ENCODE results near the gene ITGB7.

The ITGB7 gene

GRCh38 chr12:53147181-53147580 is 59.9 kb downstream of the ITGB7 start:
- no peak overlapping the region for H3K4me2 ChIP-seq (ENCODE audit: low read depth, low read length)
- H3K9me2 ChIP-seq (replicated peaks; ENCODE audit: insufficient read depth, low read length): no peaks in the 10 kb centered on the region
- peaks cover 5% of the 10 kb centered on the region; the same call in 1 of the 2 replicates for H3F3A ChIP-seq (ENCODE audit: insufficient read depth, low read length)
- no peak overlapping the region for H3K9ac ChIP-seq (ENCODE audit: low read length)
- H3K27ac ChIP-seq (ENCODE audit: low read length): no peak overlapping the region
- no peaks in the 10 kb centered on the region for H4K20me1 ChIP-seq (ENCODE audit: insufficient read depth, low read length)
- no peaks in the 10 kb centered on the region for H3K36me3 ChIP-seq (replicated peaks; ENCODE audit: insufficient read depth, low read length)
- no peak for DNase-seq
- no peaks in the 10 kb centered on the region for H3K9me3 ChIP-seq (replicated peaks; ENCODE audit: insufficient read depth, low read length)
- H3K79me2 ChIP-seq (ENCODE audit: low read length): no peaks in the 10 kb centered on the region
- TF ChIP-seq EZH2 (optimal IDR thresholded peaks at IDR 0.05; ENCODE audit: low read depth, low read length) (no peak), EZH2phosphoT487 (IDR thresholded peaks at IDR 0.05; ENCODE audit: low read length) (no peak), CTCF (IDR thresholded peaks at IDR 0.05; ENCODE audit: low read length) (no peak)
- H3K27me3 ChIP-seq (replicated peaks; ENCODE audit: insufficient read depth, low read length): no peaks in the 10 kb centered on the region
- H2AFZ ChIP-seq (ENCODE audit: low read length): no peak overlapping the region
- no peaks in the 10 kb centered on the region for H3K4me1 ChIP-seq (ENCODE audit: low read length)
- H3K4me3 ChIP-seq (ENCODE audit: low read length): no peak overlapping the region

DNA sequence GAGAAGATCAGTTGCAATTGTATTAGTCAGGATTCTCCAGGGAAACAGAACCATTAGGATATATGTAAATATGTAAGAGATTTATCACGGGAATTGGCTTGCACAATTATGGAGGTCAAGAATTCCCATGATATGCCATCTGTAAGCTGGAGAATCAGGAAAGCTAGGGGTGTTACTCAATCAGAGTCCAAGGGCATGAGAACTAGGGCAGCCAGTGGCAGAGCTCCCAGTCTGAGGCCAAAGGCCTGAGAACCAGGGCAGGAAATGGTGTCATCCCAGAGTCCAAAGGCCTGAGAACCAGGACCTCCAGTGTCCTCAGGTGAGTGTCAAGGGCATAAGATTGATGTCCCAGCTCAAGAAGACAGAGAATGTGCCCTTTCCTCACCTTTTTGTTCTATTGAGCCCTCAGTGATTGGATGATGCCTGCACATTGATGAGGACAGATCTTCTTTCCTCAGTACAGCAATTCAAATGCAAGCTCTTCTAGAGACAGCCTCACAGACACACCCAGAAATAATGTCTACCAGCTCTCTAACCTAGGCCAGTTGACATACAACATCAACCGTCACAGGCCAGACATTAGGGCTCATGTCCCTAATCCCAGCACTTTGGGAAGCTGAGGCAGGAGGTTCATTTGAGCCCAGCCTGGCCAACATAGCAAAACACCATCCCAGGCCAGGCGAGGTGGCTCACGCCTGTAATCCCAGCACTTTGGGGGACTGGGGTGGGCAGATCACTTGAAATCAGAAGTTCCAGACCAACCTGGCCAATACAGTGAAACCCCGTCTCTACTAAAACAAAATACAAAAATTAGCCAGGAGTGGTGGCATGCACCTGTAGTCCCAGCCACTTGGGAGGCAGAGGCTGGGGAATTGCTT is 61.4 kb downstream of the ITGB7 start:
- DNase-seq: no peak
- Histone ChIP-seq H3F3A (ENCODE audit: insufficient read depth, low read length) (peaks cover 5% of the 10 kb centered on the region; the same call in 1 of the 2 replicates), H4K20me1 (ENCODE audit: insufficient read depth, low read length) (no peaks in the 10 kb centered on the region), H2AFZ (ENCODE audit: low read length) (no peak overlapping the region), H3K27me3 (replicated peaks; ENCODE audit: insufficient read depth, low read length) (no peaks in the 10 kb centered on the region), H3K27ac (ENCODE audit: low read length) (no peak overlapping the region), H3K4me1 (ENCODE audit: low read length) (no peaks in the 10 kb centered on the region), H3K9me2 (replicated peaks; ENCODE audit: insufficient read depth, low read length) (no peaks in the 10 kb centered on the region), H3K9ac (ENCODE audit: low read length) (no peak overlapping the region), H3K4me2 (ENCODE audit: low read depth, low read length) (no peak overlapping the region), H3K36me3 (replicated peaks; ENCODE audit: insufficient read depth, low read length) (no peaks in the 10 kb centered on the region), H3K79me2 (ENCODE audit: low read length) (no peaks in the 10 kb centered on the region), H3K4me3 (ENCODE audit: low read length) (no peak overlapping the region), H3K9me3 (replicated peaks; ENCODE audit: insufficient read depth, low read length) (no peaks in the 10 kb centered on the region)
- TF ChIP-seq EZH2 (optimal IDR thresholded peaks at IDR 0.05; ENCODE audit: low read depth, low read length) (no peak), CTCF (IDR thresholded peaks at IDR 0.05; ENCODE audit: low read length) (no peak), EZH2phosphoT487 (IDR thresholded peaks at IDR 0.05; ENCODE audit: low read length) (no peak)

- Histone ChIP-seq H3K4me1 (ENCODE audit: low read length) (no peaks in the 10 kb centered on the region), H2AFZ (ENCODE audit: low read length) (no peak overlapping the region), H3K79me2 (ENCODE audit: low read length) (no peaks in the 10 kb centered on the region), H3K4me3 (ENCODE audit: low read length) (no peak overlapping the region), H3K9me3 (replicated peaks; ENCODE audit: insufficient read depth, low read length) (no peaks in the 10 kb centered on the region), H3K9me2 (replicated peaks; ENCODE audit: insufficient read depth, low read length) (no peaks in the 10 kb centered on the region), H4K20me1 (ENCODE audit: insufficient read depth, low read length) (no peaks in the 10 kb centered on the region), H3K36me3 (replicated peaks; ENCODE audit: insufficient read depth, low read length) (no peaks in the 10 kb centered on the region), H3K9ac (ENCODE audit: low read length) (no peak overlapping the region), H3K27me3 (replicated peaks; ENCODE audit: insufficient read depth, low read length) (no peaks in the 10 kb centered on the region), H3F3A (ENCODE audit: insufficient read depth, low read length) (peaks cover 5% of the 10 kb centered on the region; the same call in 1 of the 2 replicates), H3K4me2 (ENCODE audit: low read depth, low read length) (no peak overlapping the region), H3K27ac (ENCODE audit: low read length) (no peak overlapping the region)
- no peak for DNase-seq
- TF ChIP-seq EZH2phosphoT487 (IDR thresholded peaks at IDR 0.05; ENCODE audit: low read length) (no peak), CTCF (IDR thresholded peaks at IDR 0.05; ENCODE audit: low read length) (no peak), EZH2 (optimal IDR thresholded peaks at IDR 0.05; ENCODE audit: low read depth, low read length) (no peak)
Measured at GRCh38 chr12:53143355-53143754, 63.7 kb downstream of the ITGB7 start.

All from MM.1S (cell line).